Liver (tissue), 9 donors: ENCODE measurements around the gene KRTAP25-1. TPM values are rescaled to one million over a fixed set of nuclear protein-coding genes. Genes with fewer than 3 reads are reported as not detected.

Experiments used
- DNase-seq: peaks from one replicate; pipeline ENCODE4 v3.0.0-alpha.2; 2017; ENCODE audit warnings: low spot score
- H3K27ac ChIP-seq, 2 donors: one replicate each; pipeline ENCODE4 v1.7.0; 2013; ENCODE audit warnings: inconsistent platforms in 2 of 2, low read length in 2 of 2, control low read depth in 1 of 2, low read depth in 1 of 2, mild to moderate bottlenecking in 1 of 2
- H3K27me3 ChIP-seq, 4 donors: one replicate each; pipeline versions ENCODE4 v1.6.1 to v1.7.0; 2013; ENCODE audit warnings: low read length in 3 of 4, inconsistent platforms in 1 of 4, mild to moderate bottlenecking in 1 of 4, moderate library complexity in 1 of 4; ENCODE audit not compliant: control insufficient read depth in 4 of 4, insufficient read depth in 4 of 4
- H3K36me3 ChIP-seq, 4 donors: one replicate each; pipeline versions ENCODE4 v1.6.1 to v1.7.0; 2013; ENCODE audit warnings: low read length in 3 of 4, mild to moderate bottlenecking in 3 of 4, low read depth in 1 of 4, moderate library complexity in 1 of 4; ENCODE audit not compliant: control insufficient read depth in 4 of 4, insufficient read depth in 3 of 4
- H3K4me1 ChIP-seq, 4 donors: one replicate each; pipeline versions ENCODE4 v1.6.1 to v1.7.0; 2013; ENCODE audit warnings: low read length in 3 of 4, mild to moderate bottlenecking in 3 of 4, moderate library complexity in 1 of 4; ENCODE audit not compliant: control insufficient read depth in 4 of 4, insufficient read depth in 4 of 4
- H3K4me3 ChIP-seq, 3 donors: one replicate each; pipeline versions ENCODE4 v1.6.1 to v1.7.0; 2013; ENCODE audit warnings: low read length in 3 of 3, control low read depth in 1 of 3, low read depth in 1 of 3, mild to moderate bottlenecking in 1 of 3
- H3K9ac ChIP-seq, 2 donors: one replicate each; pipeline ENCODE4 v1.7.0; 2013; ENCODE audit warnings: low read length in 2 of 2, mild to moderate bottlenecking in 2 of 2, moderate library complexity in 2 of 2, control low read depth in 1 of 2, low read depth in 1 of 2
- H3K9me3 ChIP-seq, 4 donors: one replicate each; pipeline versions ENCODE4 v1.6.1 to v1.7.0; 2013; ENCODE audit warnings: low read length in 3 of 4; ENCODE audit not compliant: control insufficient read depth in 4 of 4
- CTCF ChIP-seq: fragments of 150-350 bp; IDR thresholded peaks from 2 replicates; pipeline ENCODE4 v1.5.1; 2017; ENCODE audit warnings: improper control_type of control experiment, low read depth, low read length; ENCODE audit not compliant: missing input control
- FOXA2 ChIP-seq: IDR thresholded peaks from 2 replicates; pipeline ENCODE4 v1.6.1; 2016; ENCODE audit warnings: antibody characterized with exemption
- GABPA ChIP-seq, 2 donors: IDR thresholded peaks in 1 of 2; conservative IDR thresholded peaks in 1 of 2; 2 replicates each; pipeline ENCODE4 v1.6.1; 2016; ENCODE audit warnings: antibody characterized with exemption in 2 of 2, mild to moderate bottlenecking in 1 of 2, moderate library complexity in 1 of 2
- HNF4A ChIP-seq, 2 donors: conservative IDR thresholded peaks; 2 replicates each; pipeline ENCODE4 v1.6.1; 2016; ENCODE audit warnings: antibody characterized with exemption in 2 of 2, mild to moderate bottlenecking in 2 of 2
- JUND ChIP-seq, 2 donors: IDR thresholded peaks; 2 replicates each; pipeline ENCODE4 v1.6.1; 2016; ENCODE audit warnings: antibody characterized with exemption in 2 of 2
- MAX ChIP-seq: IDR thresholded peaks from 2 replicates; pipeline ENCODE4 v1.6.1; 2016; ENCODE audit warnings: antibody characterized with exemption
- NR2F2 ChIP-seq: IDR thresholded peaks from 2 replicates; pipeline ENCODE4 v1.6.1; 2016; ENCODE audit warnings: antibody characterized with exemption
- ZBTB33 ChIP-seq: IDR thresholded peaks from 2 replicates; pipeline ENCODE4 v1.6.1; 2016; ENCODE audit warnings: antibody characterized with exemption
- WGBS: extraction: QIAGEN DNeasy Blood & Tissue Kit; methylation state at CpG from one replicate; pipeline ENCODE4 v1.1.7; 2013; 5-methylcytosine and 5-hydroxymethylcytosine counted together
- polyA plus RNA-seq, 2 donors: library from polyadenylated mRNA; stranded (reverse) in 1 of 2; unstranded in 1 of 2; fragments of 200-250 nt in 1 of 2; fragments of >200 nt in 1 of 2; fragmentation: Nextera tagmentation in 1 of 2; extraction: Ambion mirVana in 1 of 2; gene quantifications; one replicate each; pipeline versions ENCODE4 v1.2.1 to v1.2.3, GENCODE V29; 2013 to 2015
- total RNA-seq, 2 donors: library from RNA; depleted of rRNA; stranded (reverse); fragments of >200 nt; gene quantifications; one replicate each; pipeline ENCODE4 v1.2.3, GENCODE V29; 2014
- TF ChIP-seq, protein P1 (sequence below): IDR thresholded peaks from 2 replicates; pipeline ENCODE4 v1.6.1; 2016; ENCODE audit warnings: antibody characterized with exemption
- TF ChIP-seq, protein P2 (sequence below): IDR thresholded peaks from 2 replicates; pipeline ENCODE4 v1.6.1; 2016; ENCODE audit warnings: antibody characterized with exemption, mild to moderate bottlenecking
- donor health status: healthy.
- donor health status: healthy.
- donor health status: healthy.
- donor health status: healthy.
- donor health status: healthy.

The KRTAP25-1 gene
- total and polyA plus RNA-seq, 4 donors = not detected

DNA sequence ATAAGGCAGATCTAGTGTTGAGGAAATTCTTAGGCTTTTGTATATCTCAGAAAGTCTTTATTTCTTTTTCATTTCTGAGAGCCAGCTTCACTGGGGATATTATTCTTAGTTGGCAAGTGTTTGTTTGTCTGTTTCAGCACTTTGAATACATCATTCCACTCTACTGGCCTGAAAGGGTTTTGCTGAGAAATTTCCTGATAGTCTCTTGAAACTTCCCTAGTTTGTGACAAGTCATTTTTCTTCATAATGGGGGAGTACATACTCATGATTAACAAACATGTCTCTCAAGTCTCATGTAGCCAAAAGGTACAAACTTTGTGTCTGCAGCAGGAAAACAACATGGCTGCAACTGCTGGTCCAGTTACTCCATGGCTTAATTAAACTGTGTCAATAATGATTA, 37.1 kb upstream of the KRTAP25-1 start:
- peaks cover 0 to 7% (median 1%) of the 10 kb centered on the region in 4 donors for H3K9me3 ChIP-seq

GRCh38 chr21:30320215-30320614, 30.9 kb upstream of the KRTAP25-1 start, which contains the start of gene KRTAP26-1:
Gene KRTAP26-1, minus strand, starts transcription at chr21:30320315. Its CDS starts 280 bp downstream, at chr21:30320035.
- H3K9me3 ChIP-seq = no peaks in the 10 kb centered on the region
- no peak within 1 kb of the TSS for H3K27ac ChIP-seq
- peaks cover 0 to 5% (median 0%) of the 10 kb centered on the region in 4 donors for H3K27me3 ChIP-seq
- DNase-seq = no peak
- no peaks in the 10 kb centered on the region for H3K36me3 ChIP-seq
- WGBS = 86% methylated on average over 2 of the region's 2 CpGs
- TF ChIP-seq GABPA (IDR thresholded peaks at IDR 0.05 in 1 of 2, conservative IDR thresholded peaks at IDR 0.05 in 1 of 2) (no peak), MAX (no peak)
- H3K9ac ChIP-seq = no peak within 1 kb of the TSS
- H3K4me1 ChIP-seq = no peaks in the 10 kb centered on the region
- no peak within 1 kb of the TSS for H3K4me3 ChIP-seq

More for the DNA sequence above, 37.1 kb upstream of the KRTAP25-1 start:
- Histone ChIP-seq H3K4me1 (no peaks in the 10 kb centered on the region), H3K9ac (no peak overlapping the region), H3K36me3 (no peaks in the 10 kb centered on the region), H3K4me3 (no peak overlapping the region), H3K27me3 (no peaks in the 10 kb centered on the region), H3K27ac (no peak overlapping the region)
- TF ChIP-seq, protein P1, sequence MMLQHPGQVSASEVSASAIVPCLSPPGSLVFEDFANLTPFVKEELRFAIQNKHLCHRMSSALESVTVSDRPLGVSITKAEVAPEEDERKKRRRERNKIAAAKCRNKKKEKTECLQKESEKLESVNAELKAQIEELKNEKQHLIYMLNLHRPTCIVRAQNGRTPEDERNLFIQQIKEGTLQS = no peak
- no peak for TF ChIP-seq FOXA2
- TF ChIP-seq HNF4A (conservative IDR thresholded peaks at IDR 0.05) = no peak
- DNase-seq = no peak

- Histone ChIP-seq H3K9me3 (no peaks in the 10 kb centered on the region), H3K9ac (no peak overlapping the region), H3K4me3 (no peak overlapping the region), H3K36me3 (no peaks in the 10 kb centered on the region), H3K27ac (no peak overlapping the region), H3K4me1 (no peaks in the 10 kb centered on the region), H3K27me3 (peaks cover 0 to 5% (median 2%) of the 10 kb centered on the region in 4 donors)
- TF ChIP-seq, protein P2, sequence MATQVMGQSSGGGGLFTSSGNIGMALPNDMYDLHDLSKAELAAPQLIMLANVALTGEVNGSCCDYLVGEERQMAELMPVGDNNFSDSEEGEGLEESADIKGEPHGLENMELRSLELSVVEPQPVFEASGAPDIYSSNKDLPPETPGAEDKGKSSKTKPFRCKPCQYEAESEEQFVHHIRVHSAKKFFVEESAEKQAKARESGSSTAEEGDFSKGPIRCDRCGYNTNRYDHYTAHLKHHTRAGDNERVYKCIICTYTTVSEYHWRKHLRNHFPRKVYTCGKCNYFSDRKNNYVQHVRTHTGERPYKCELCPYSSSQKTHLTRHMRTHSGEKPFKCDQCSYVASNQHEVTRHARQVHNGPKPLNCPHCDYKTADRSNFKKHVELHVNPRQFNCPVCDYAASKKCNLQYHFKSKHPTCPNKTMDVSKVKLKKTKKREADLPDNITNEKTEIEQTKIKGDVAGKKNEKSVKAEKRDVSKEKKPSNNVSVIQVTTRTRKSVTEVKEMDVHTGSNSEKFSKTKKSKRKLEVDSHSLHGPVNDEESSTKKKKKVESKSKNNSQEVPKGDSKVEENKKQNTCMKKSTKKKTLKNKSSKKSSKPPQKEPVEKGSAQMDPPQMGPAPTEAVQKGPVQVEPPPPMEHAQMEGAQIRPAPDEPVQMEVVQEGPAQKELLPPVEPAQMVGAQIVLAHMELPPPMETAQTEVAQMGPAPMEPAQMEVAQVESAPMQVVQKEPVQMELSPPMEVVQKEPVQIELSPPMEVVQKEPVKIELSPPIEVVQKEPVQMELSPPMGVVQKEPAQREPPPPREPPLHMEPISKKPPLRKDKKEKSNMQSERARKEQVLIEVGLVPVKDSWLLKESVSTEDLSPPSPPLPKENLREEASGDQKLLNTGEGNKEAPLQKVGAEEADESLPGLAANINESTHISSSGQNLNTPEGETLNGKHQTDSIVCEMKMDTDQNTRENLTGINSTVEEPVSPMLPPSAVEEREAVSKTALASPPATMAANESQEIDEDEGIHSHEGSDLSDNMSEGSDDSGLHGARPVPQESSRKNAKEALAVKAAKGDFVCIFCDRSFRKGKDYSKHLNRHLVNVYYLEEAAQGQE = no peak
- TF ChIP-seq MAX = no peak
- no peak for TF ChIP-seq JUND (IDR thresholded peaks at IDR 0.05)
- TF ChIP-seq HNF4A (conservative IDR thresholded peaks at IDR 0.05) = no peak
- TF ChIP-seq ZBTB33 = no peak
- TF ChIP-seq NR2F2 = no peak
- no peak for TF ChIP-seq CTCF
- WGBS = 74% methylated on average over 2 of the region's 2 CpGs
- no peak for DNase-seq
Observed at GRCh38 chr21:30315701-30316100, 26.4 kb upstream of the KRTAP25-1 start.
